ENCODE data around the gene ETHE1.

The ETHE1 gene

GRCh38 chr19:43462785-43463380 is 64.1 kb downstream of the ETHE1 start:
- DNase-seq = no peak

GRCh38 chr19:43462383-43462782 is 64.6 kb downstream of the ETHE1 start:
- DNase-seq = no peak

DNA sequence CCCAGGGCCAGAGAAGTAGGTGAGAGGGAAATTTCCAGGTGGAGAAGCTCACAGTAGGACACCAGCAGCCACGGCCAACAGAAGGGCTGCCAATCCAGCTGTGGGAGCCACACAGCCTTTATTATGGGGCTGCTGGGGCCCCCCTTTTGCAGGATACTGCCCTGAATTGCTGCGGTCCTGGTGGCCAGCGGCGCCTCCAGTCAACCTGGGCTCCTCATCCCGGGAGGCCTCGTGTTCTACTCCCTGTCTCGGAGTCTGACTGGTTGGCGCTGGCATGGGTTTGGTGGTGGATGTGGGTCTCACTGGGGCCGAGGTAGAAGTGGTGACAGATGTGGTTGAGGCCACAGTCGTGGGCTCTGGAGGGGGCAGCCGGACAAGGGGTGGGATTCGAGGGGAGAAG is 65.7 kb downstream of the ETHE1 start:
- no peak for DNase-seq

GRCh38 chr19:43460362-43461016 is 66.5 kb downstream of the ETHE1 start:
- no peak for DNase-seq

DNA sequence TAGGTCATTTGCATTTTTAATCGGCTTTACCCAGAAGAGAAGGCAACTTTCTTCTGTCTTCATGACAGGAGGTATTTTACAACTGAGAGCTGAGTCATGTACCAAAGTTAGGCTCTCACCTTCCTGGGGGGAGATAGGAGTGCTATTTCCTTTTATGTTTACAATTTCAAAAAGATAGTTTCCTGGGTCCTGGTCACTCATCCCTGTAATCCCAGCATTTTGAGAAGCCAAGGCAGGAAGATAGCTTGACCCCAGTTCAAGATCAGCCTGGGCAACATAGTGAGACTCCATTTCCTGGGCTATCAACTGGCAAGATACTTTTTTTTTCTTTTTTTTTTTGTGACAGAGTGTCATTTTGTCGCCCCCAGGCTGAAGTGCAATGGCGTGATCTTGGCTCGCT is 69.2 kb downstream of the ETHE1 start:
- no peak for DNase-seq

All from stimulated activated CD8-positive, alpha-beta memory T cell treated with anti-CD3 and anti-CD28 coated beads, Interleukin-4, amount 100 ng/mL, for 48 hours (primary cell).